Keratinocyte (primary cell): ENCODE data around the gene CEP85L. TPM values are rescaled to one million over a fixed set of nuclear protein-coding genes. Genes with fewer than 3 reads are reported as not detected.

Source experiments
- DNase-seq: peaks from one replicate; pipeline ENCODE4 v3.0.0-alpha.2; 2011; ENCODE audit warnings: low read depth, missing footprints, low spot score
- FAIRE-seq: peaks from 2 replicates; lab custom pipeline; 2011; peaks lifted over from hg19 to GRCh38; lab: Jason Lieb, UNC
- H2AFZ ChIP-seq: 2 replicates; pipeline ENCODE4 v1.6.0; 2012; ENCODE audit warnings: low read length, control low read depth, inconsistent platforms; ENCODE audit not compliant: control insufficient read depth
- H3K27ac ChIP-seq: 2 replicates; pipeline ENCODE4 v1.5.1; 2011; ENCODE audit warnings: low read length; ENCODE audit not compliant: control insufficient read depth, insufficient read depth
- H3K27me3 ChIP-seq: 3 replicates; pipeline ENCODE4 v1.6.0; 2011; ENCODE audit warnings: low read length; ENCODE audit not compliant: control insufficient read depth, insufficient read depth; ENCODE audit errors: extremely low read depth
- H3K36me3 ChIP-seq, 2 experiments: 2 replicates in 1 of 2; 3 replicates in 1 of 2; pipeline ENCODE4 v1.5.1; 2011; ENCODE audit warnings: low read length in 2 of 2, mild to moderate bottlenecking in 1 of 2; ENCODE audit not compliant: control insufficient read depth in 2 of 2, insufficient read depth in 2 of 2; ENCODE audit errors: extremely low read depth in 1 of 2
- H3K4me1 ChIP-seq: 3 replicates; pipeline ENCODE4 v1.5.1; 2011; ENCODE audit warnings: low read length; ENCODE audit not compliant: control insufficient read depth, insufficient read depth; ENCODE audit errors: extremely low read depth
- H3K4me2 ChIP-seq: 3 replicates; pipeline ENCODE4 v1.6.0; 2011; ENCODE audit warnings: low read depth, low read length; ENCODE audit not compliant: control insufficient read depth, insufficient read depth; ENCODE audit errors: extremely low read depth
- H3K4me3 ChIP-seq, 3 experiments: fragments of 200-600 bp in 1 of 3; sonication (generic) in 1 of 3; 2 replicates in 2 of 3; 3 replicates in 1 of 3; pipeline ENCODE4 v1.5.1; 2011 to 2016; ENCODE audit warnings: low read length in 3 of 3, mild to moderate bottlenecking in 3 of 3, control low read depth in 2 of 3, inconsistent platforms in 1 of 3, low read depth in 1 of 3, mixed read lengths in 1 of 3, mixed run types in 1 of 3, moderate library complexity in 1 of 3; ENCODE audit not compliant: control insufficient read depth in 2 of 3, insufficient read depth in 2 of 3; ENCODE audit errors: extremely low read depth in 1 of 3
- H3K79me2 ChIP-seq: 2 replicates; pipeline ENCODE4 v1.6.0; 2012; ENCODE audit warnings: low read length; ENCODE audit not compliant: control insufficient read depth, insufficient read depth
- H3K9ac ChIP-seq: 3 replicates; pipeline ENCODE4 v1.6.0; 2011; ENCODE audit warnings: low read length; ENCODE audit not compliant: control insufficient read depth, insufficient read depth; ENCODE audit errors: extremely low read depth
- H3K9me1 ChIP-seq: 3 replicates; pipeline ENCODE4 v1.6.0; 2011; ENCODE audit warnings: low read length; ENCODE audit not compliant: control insufficient read depth, insufficient read depth; ENCODE audit errors: extremely low read depth
- H3K9me3 ChIP-seq: 2 replicates; pipeline ENCODE4 v1.5.1; 2012; ENCODE audit warnings: low read depth, low read length; ENCODE audit not compliant: control insufficient read depth
- H4K20me1 ChIP-seq: 3 replicates; pipeline ENCODE4 v1.6.0; 2011; ENCODE audit warnings: low read length; ENCODE audit not compliant: control insufficient read depth, insufficient read depth; ENCODE audit errors: extremely low read depth
- CTCF ChIP-seq, 3 experiments: IDR thresholded peaks in 1 of 3; conservative IDR thresholded peaks in 1 of 3; optimal IDR thresholded peaks in 1 of 3; 2 replicates in 2 of 3; 3 replicates in 1 of 3; pipeline versions ENCODE3 to v1.5.1; 2011; ENCODE audit warnings: low read length in 3 of 3, mild to moderate bottlenecking in 3 of 3, moderate library complexity in 2 of 3, control low read depth in 1 of 3, inconsistent platforms in 1 of 3; ENCODE audit not compliant: insufficient read depth in 2 of 3; ENCODE audit errors: extremely low read depth in 1 of 3
- EZH2 ChIP-seq: IDR thresholded peaks from one replicate; pipeline ENCODE4 v1.6.1; 2012; ENCODE audit warnings: inconsistent platforms, mild to moderate bottlenecking, low read length, moderate library complexity
- dilution Hi-C: fragments of 300-500 bp; cut with MboI; formaldehyde crosslinking; loops from one replicate; pipeline ENCODE4 v1.7.0; 2020; ENCODE audit warnings: low sequenced_read_pairs; ENCODE audit not compliant: extremely low pct_ligation_motif_present
- polyA plus RNA-seq, 5 experiments: library from polyadenylated mRNA; depleted of rRNA in 3 of 5; stranded (reverse) in 3 of 5; stranded (forward) in 1 of 5; unstranded in 1 of 5; fragments of >200 nt; gene quantifications; 1 replicate in 1 of 5; 2 replicates in 3 of 5; 3 replicates in 1 of 5; pipeline versions ENCODE4 v1.2.1 to v1.2.3, GENCODE V29; 2011 to 2012; ENCODE audit warnings: missing spikeins in 2 of 5, low read depth in 1 of 5, low replicate concordance in 1 of 5

The CEP85L gene
- polyA plus RNA-seq, 1 donor (not counting 4 experiments of a cell fraction or from before 2014, with no cell fraction given) = 3.5 TPM

- DNase-seq (no peak), FAIRE-seq (no peak)
- dilution Hi-C loops = no loop called here
- Histone ChIP-seq H3K27ac (no peak overlapping the region), H3K9ac (no peak overlapping the region), H3K4me2 (no peak overlapping the region), H3K4me3 (no peak overlapping the region), H3K4me1 (no peaks in the 10 kb centered on the region), H2AFZ (no peak overlapping the region), H3K9me1 (no peaks in the 10 kb centered on the region), H3K36me3 (no peaks in the 10 kb centered on the region), H3K27me3 (no peaks in the 10 kb centered on the region), H4K20me1 (no peaks in the 10 kb centered on the region), H3K79me2 (no peaks in the 10 kb centered on the region), H3K9me3 (no peaks in the 10 kb centered on the region)
- TF ChIP-seq CTCF (optimal IDR thresholded peaks at IDR 0.05 in 1 of 3, IDR thresholded peaks at IDR 0.05 in 1 of 3, conservative IDR thresholded peaks at IDR 0.05 in 1 of 3; ENCODE audit: extremely low read depth in 1 of 3, insufficient read depth in 2 of 3, low read length in 3 of 3) (no peak), EZH2 (no peak)
Observed at GRCh38 chr6:118473266-118473665, 178.1 kb downstream of the CEP85L start.

- TF ChIP-seq CTCF (optimal IDR thresholded peaks at IDR 0.05 in 1 of 3, IDR thresholded peaks at IDR 0.05 in 1 of 3, conservative IDR thresholded peaks at IDR 0.05 in 1 of 3; ENCODE audit: extremely low read depth in 1 of 3, insufficient read depth in 2 of 3, low read length in 3 of 3) (no peak), EZH2 (no peak)
- FAIRE-seq = no peak
- H3K27ac ChIP-seq = no peak overlapping the region
- H3K9me3 ChIP-seq = no peaks in the 10 kb centered on the region
- DNase-seq = no peak
- no peaks in the 10 kb centered on the region for H3K36me3 ChIP-seq
- no peak overlapping the region for H3K9ac ChIP-seq
- H3K4me1 ChIP-seq = no peaks in the 10 kb centered on the region
- no peaks in the 10 kb centered on the region for H3K27me3 ChIP-seq
- H2AFZ ChIP-seq = no peak overlapping the region
- no peaks in the 10 kb centered on the region for H4K20me1 ChIP-seq
- H3K4me3 ChIP-seq = no peak overlapping the region
- dilution Hi-C loops = no loop called here
- H3K9me1 ChIP-seq = no peaks in the 10 kb centered on the region
- H3K79me2 ChIP-seq = no peaks in the 10 kb centered on the region
- no peak overlapping the region for H3K4me2 ChIP-seq
Observed at GRCh38 chr6:118469468-118469867, 181.9 kb downstream of the CEP85L start.
